Activated CD4-positive, alpha-beta memory T cell treated with anti-CD3 and anti-CD28 coated beads for 36 hours (primary cell): Measurements from ENCODE around the gene TPST2. TPM values are rescaled to one million over a fixed set of nuclear protein-coding genes. Genes with fewer than 3 reads are reported as not detected.

ENCODE experiments used
- CTCF ChIA-PET: fragments of 350-600 bp; sonication (Branson Sonifier 250); formaldehyde crosslinking; loops from one replicate; lab custom pipeline; 2021; ENCODE audit warnings: antibody characterized with exemption, inconsistent platforms; lab: Charles Lee
- POLR2A ChIA-PET: fragments of 350-600 bp; sonication (Branson Sonifier 250); formaldehyde crosslinking; loops from one replicate; lab custom pipeline; 2021; ENCODE audit warnings: antibody characterized with exemption; lab: Charles Lee
- DNase-seq: peaks from one replicate; pipeline ENCODE4 v3.0.0-alpha.2; 2020
- H3K27ac Mint-ChIP-seq: one replicate; pipeline ENCODE4 v1.8.0; 2021; ENCODE audit warnings: mixed read lengths
- H3K27me3 Mint-ChIP-seq: one replicate; pipeline ENCODE4 v1.8.0; 2021; ENCODE audit warnings: mixed read lengths
- H3K36me3 Mint-ChIP-seq: one replicate; pipeline ENCODE4 v1.8.0; 2021; ENCODE audit warnings: mixed read lengths
- H3K4me1 Mint-ChIP-seq: one replicate; pipeline ENCODE4 v1.8.0; 2021; ENCODE audit warnings: low read depth, mixed read lengths
- H3K4me3 Mint-ChIP-seq: one replicate; pipeline ENCODE4 v1.8.0; 2021; ENCODE audit warnings: mild to moderate bottlenecking, mixed read lengths
- H3K9me3 Mint-ChIP-seq: one replicate; pipeline ENCODE4 v1.8.0; 2021; ENCODE audit warnings: mixed read lengths
- intact Hi-C: fragments of 100-400 bp; cut with micrococcal nuclease; formaldehyde crosslinking; loops from one replicate; pipeline ENCODE4 v1.15.1; 2023
- total RNA-seq, 2 experiments: library from RNA; stranded (reverse); gene quantifications; one replicate each; pipeline ENCODE4 v1.2.3, GENCODE V29; 2021

Gene TPST2
- total RNA-seq, 2 experiments from 2014 or later, result 27.9 to 31.2 TPM

- CTCF ChIA-PET, result no interaction called here
- intact Hi-C loops, result no loop called here
- H3K4me1 Mint-ChIP-seq, result peaks cover 25% of the 10 kb centered on the region
- H3K4me3 Mint-ChIP-seq, result no peak overlapping the region
- H3K9me3 Mint-ChIP-seq, result no peaks in the 10 kb centered on the region
- peaks cover 4% of the 10 kb centered on the region for H3K36me3 Mint-ChIP-seq
- H3K27ac Mint-ChIP-seq, result no peak overlapping the region
- POLR2A ChIA-PET, result no interaction called here
- no peaks in the 10 kb centered on the region for H3K27me3 Mint-ChIP-seq
- DNase-seq, result no peak
Observed at GRCh38 chr22:26574001-26574723, 15.8 kb downstream of the TPST2 start.

GRCh38 chr22:26573026-26573662 is 16.8 kb downstream of the TPST2 start:
- CTCF ChIA-PET, result no interaction called here
- peaks cover 3% of the 10 kb centered on the region for H3K36me3 Mint-ChIP-seq
- H3K9me3 Mint-ChIP-seq, result no peaks in the 10 kb centered on the region
- intact Hi-C loops, result no loop called here
- POLR2A ChIA-PET, result no interaction called here
- H3K27ac Mint-ChIP-seq, result no peak overlapping the region
- H3K4me3 Mint-ChIP-seq, result no peak overlapping the region
- H3K27me3 Mint-ChIP-seq, result no peaks in the 10 kb centered on the region
- peaks cover 20% of the 10 kb centered on the region for H3K4me1 Mint-ChIP-seq
- DNase-seq, result no peak

GRCh38 chr22:26570864-26571525 is 18.9 kb downstream of the TPST2 start:
- H3K36me3 Mint-ChIP-seq, result peaks cover 3% of the 10 kb centered on the region
- ChIA-PET POLR2A (no interaction called here), CTCF (interaction anchor here (0.6 kb wide), 1 partner anchor 72 kb away, joined by 3 read pairs; no protein-coding TSS in a partner anchor)
- H3K4me1 Mint-ChIP-seq, result peaks cover 19% of the 10 kb centered on the region
- H3K4me3 Mint-ChIP-seq, result no peak overlapping the region
- no peaks in the 10 kb centered on the region for H3K27me3 Mint-ChIP-seq
- no peak for DNase-seq
- no peak overlapping the region for H3K27ac Mint-ChIP-seq
- intact Hi-C loops, result no loop called here
- H3K9me3 Mint-ChIP-seq, result no peaks in the 10 kb centered on the region

- ChIA-PET CTCF (interaction anchor here (0.6 kb wide), 1 partner anchor 73 kb away, joined by 3 read pairs; no protein-coding TSS in a partner anchor), POLR2A (no interaction called here)
- DNase-seq, result no peak
- Mint-ChIP-seq H3K27ac (no peak overlapping the region), H3K9me3 (no peaks in the 10 kb centered on the region), H3K36me3 (peaks cover 3% of the 10 kb centered on the region), H3K4me1 (peaks cover 19% of the 10 kb centered on the region), H3K4me3 (no peak overlapping the region), H3K27me3 (no peaks in the 10 kb centered on the region)
- intact Hi-C loops, result no loop called here
Observed at GRCh38 chr22:26570115-26570514, 19.8 kb downstream of the TPST2 start.

GRCh38 chr22:26568207-26568706 is 21.7 kb downstream of the TPST2 start:
- Mint-ChIP-seq H3K4me3 (no peak overlapping the region), H3K27me3 (no peaks in the 10 kb centered on the region), H3K27ac (no peak overlapping the region), H3K36me3 (peaks cover 3% of the 10 kb centered on the region), H3K9me3 (no peaks in the 10 kb centered on the region), H3K4me1 (peaks cover 14% of the 10 kb centered on the region)
- no peak for DNase-seq
- CTCF ChIA-PET, result no interaction called here
- POLR2A ChIA-PET, result no interaction called here
- intact Hi-C loops, result no loop called here

GRCh38 chr22:26567610-26568009 is 22.3 kb downstream of the TPST2 start:
- no peaks in the 10 kb centered on the region for H3K9me3 Mint-ChIP-seq
- no peak overlapping the region for H3K27ac Mint-ChIP-seq
- H3K4me3 Mint-ChIP-seq, result no peak overlapping the region
- no peaks in the 10 kb centered on the region for H3K27me3 Mint-ChIP-seq
- ChIA-PET POLR2A (no interaction called here), CTCF (no interaction called here)
- intact Hi-C loops, result no loop called here
- peaks cover 3% of the 10 kb centered on the region for H3K36me3 Mint-ChIP-seq
- H3K4me1 Mint-ChIP-seq, result peaks cover 13% of the 10 kb centered on the region
- DNase-seq, result no peak

GRCh38 chr22:26566994-26567393 is 22.9 kb downstream of the TPST2 start:
- Mint-ChIP-seq H3K4me1 (peaks cover 13% of the 10 kb centered on the region), H3K27ac (no peak overlapping the region), H3K4me3 (no peak overlapping the region), H3K27me3 (no peaks in the 10 kb centered on the region), H3K9me3 (no peaks in the 10 kb centered on the region), H3K36me3 (peaks cover 3% of the 10 kb centered on the region)
- intact Hi-C loops, result no loop called here
- ChIA-PET POLR2A (no interaction called here), CTCF (no interaction called here)
- DNase-seq, result no peak

GRCh38 chr22:26565889-26566288 is 24.0 kb downstream of the TPST2 start:
- DNase-seq, result no peak
- H3K36me3 Mint-ChIP-seq, result peaks cover 3% of the 10 kb centered on the region
- CTCF ChIA-PET, result interaction anchor here (1.5 kb wide), 1 partner anchor 81 kb away, joined by 3 read pairs; no protein-coding TSS in a partner anchor

GRCh38 chr22:26565181-26565580 is 24.8 kb downstream of the TPST2 start:
- Mint-ChIP-seq H3K9me3 (no peaks in the 10 kb centered on the region), H3K36me3 (peaks cover 3% of the 10 kb centered on the region), H3K27ac (no peak overlapping the region), H3K4me1 (peaks cover 9% of the 10 kb centered on the region), H3K4me3 (no peak overlapping the region), H3K27me3 (no peaks in the 10 kb centered on the region)
- no peak for DNase-seq
- intact Hi-C loops, result no loop called here
- ChIA-PET CTCF (interaction anchor here (0.7 to 1.5 kb wide), 2 partner anchors 82 to 198 kb away, joined by 3 to 4 read pairs; no protein-coding TSS in a partner anchor), POLR2A (no interaction called here)

More at GRCh38 chr22:26565889-26566288, 24.0 kb downstream of the TPST2 start:
- no peaks in the 10 kb centered on the region for H3K27me3 Mint-ChIP-seq
- H3K27ac Mint-ChIP-seq, result no peak overlapping the region
- POLR2A ChIA-PET, result no interaction called here
- H3K4me3 Mint-ChIP-seq, result no peak overlapping the region
- peaks cover 9% of the 10 kb centered on the region for H3K4me1 Mint-ChIP-seq
- H3K9me3 Mint-ChIP-seq, result no peaks in the 10 kb centered on the region
- intact Hi-C loops, result no loop called here

- CTCF ChIA-PET, result interaction anchor here (0.8 to 1.5 kb wide), 2 partner anchors 82 to 197 kb away, joined by 3 to 4 read pairs; no protein-coding TSS in a partner anchor
- POLR2A ChIA-PET, result no interaction called here
- no peak for DNase-seq
Observed at GRCh38 chr22:26564672-26565071, 25.3 kb downstream of the TPST2 start.

GRCh38 chr22:26564181-26564580 is 25.8 kb downstream of the TPST2 start:
- DNase-seq, result no peak
- ChIA-PET CTCF (interaction anchor here (0.8 kb wide), 1 partner anchor 196 kb away, joined by 4 read pairs; no protein-coding TSS in a partner anchor), POLR2A (no interaction called here)
- Mint-ChIP-seq H3K4me3 (no peak overlapping the region), H3K9me3 (no peaks in the 10 kb centered on the region), H3K27ac (no peak overlapping the region), H3K4me1 (peaks cover 7% of the 10 kb centered on the region), H3K27me3 (no peaks in the 10 kb centered on the region), H3K36me3 (peaks cover 2% of the 10 kb centered on the region)
- intact Hi-C loops, result no loop called here

More at GRCh38 chr22:26564672-26565071, 25.3 kb downstream of the TPST2 start:
- H3K9me3 Mint-ChIP-seq, result no peaks in the 10 kb centered on the region
- peaks cover 8% of the 10 kb centered on the region for H3K4me1 Mint-ChIP-seq
- no peaks in the 10 kb centered on the region for H3K27me3 Mint-ChIP-seq
- intact Hi-C loops, result no loop called here
- peaks cover 3% of the 10 kb centered on the region for H3K36me3 Mint-ChIP-seq
- H3K27ac Mint-ChIP-seq, result no peak overlapping the region
- no peak overlapping the region for H3K4me3 Mint-ChIP-seq

GRCh38 chr22:26563022-26563421 is 26.9 kb downstream of the TPST2 start:
- no peaks in the 10 kb centered on the region for H3K9me3 Mint-ChIP-seq
- H3K36me3 Mint-ChIP-seq, result no peaks in the 10 kb centered on the region
- no peaks in the 10 kb centered on the region for H3K27me3 Mint-ChIP-seq
- peak; percentile 29 for DNase-seq
- H3K4me1 Mint-ChIP-seq, result peaks cover 5% of the 10 kb centered on the region
- POLR2A ChIA-PET, result no interaction called here
- CTCF ChIA-PET, result no interaction called here
- intact Hi-C loops, result no loop called here
- H3K4me3 Mint-ChIP-seq, result no peak overlapping the region
- no peak overlapping the region for H3K27ac Mint-ChIP-seq
